Gastrocnemius medialis (tissue), 4 donors: Measurements from ENCODE around the gene TULP3. TPM values are rescaled to one million over a fixed set of nuclear protein-coding genes. Genes with fewer than 3 reads are reported as not detected.

Source experiments
- ATAC-seq, 2 donors: fragments of 150-250 bp; one replicate each; pipeline ENCODE4 v1.9.1; 2016
- DNase-seq, 2 donors: peaks; one replicate each; pipeline ENCODE4 v3.0.0-alpha.2; 2019
- H3K27ac ChIP-seq, 4 donors: fragments of 200-600 bp; sonication (generic); 1 replicate in 1 of 4; 2 replicates in 3 of 4; pipeline ENCODE4 v1.5.1; 2016 to 2018; ENCODE audit warnings: mild to moderate bottlenecking in 2 of 4, moderate library complexity in 1 of 4
- H3K27me3 ChIP-seq, 3 donors: fragments of 200-600 bp; sonication (generic) in 2 of 3; 1 replicate in 1 of 3; 2 replicates in 2 of 3; pipeline versions ENCODE4 v1.5.1 to v1.6.0; 2016 to 2019; ENCODE audit warnings: mild to moderate bottlenecking in 1 of 3, moderate library complexity in 1 of 3
- H3K36me3 ChIP-seq, 2 donors: fragments of 200-600 bp; sonication (generic) in 1 of 2; one replicate each; pipeline ENCODE4 v1.5.1; 2017 to 2018
- H3K4me1 ChIP-seq, 2 donors: fragments of 200-600 bp; sonication (generic) in 1 of 2; one replicate each; pipeline ENCODE4 v1.5.1; 2016 to 2017; ENCODE audit warnings: mild to moderate bottlenecking in 2 of 2
- H3K4me3 ChIP-seq, 4 donors: fragments of 200-600 bp; sonication (generic) in 3 of 4; 1 replicate in 1 of 4; 2 replicates in 3 of 4; pipeline ENCODE4 v1.5.1; 2016 to 2019; ENCODE audit warnings: mild to moderate bottlenecking in 2 of 4
- H3K9me3 ChIP-seq, 3 donors: fragments of 200-600 bp; sonication (generic) in 2 of 3; 1 replicate in 1 of 3; 2 replicates in 2 of 3; pipeline ENCODE4 v1.5.1; 2016 to 2019
- CTCF ChIP-seq, 5 experiments: fragments of 450-650 bp in 3 of 5; fragments of 200-600 bp in 2 of 5; sonication (generic) in 2 of 5; IDR thresholded peaks in 4 of 5; conservative IDR thresholded peaks in 1 of 5; 1 replicate in 4 of 5; 2 replicates in 1 of 5; pipeline ENCODE4 v1.5.1; 2016 to 2019; ENCODE audit warnings: antibody characterized with exemption in 5 of 5, mild to moderate bottlenecking in 3 of 5, moderate library complexity in 3 of 5
- POLR2A ChIP-seq, 2 donors: fragments of 450-650 bp; IDR thresholded peaks; one replicate each; pipeline ENCODE4 v1.6.1; 2017; ENCODE audit warnings: antibody characterized with exemption in 2 of 2, mild to moderate bottlenecking in 2 of 2, moderate library complexity in 2 of 2
- in situ Hi-C, 4 donors: fragments of 200-750 bp; cut with MboI; loops; one replicate each; pipeline versions ENCODE4 v1.15.0 to v1.8.0; 2017; ENCODE audit warnings: low sequenced_read_pairs in 4 of 4
- intact Hi-C: fragments of 100-400 bp; cut with DNase I; formaldehyde crosslinking; loops from one replicate; pipeline ENCODE4 v1.15.1; 2023; ENCODE audit warnings: low total_unique reads
- total RNA-seq, 4 donors: library from RNA; depleted of rRNA; stranded (reverse); fragments of >200 nt; gene quantifications; one replicate each; pipeline versions ENCODE4 v1.1.0 to v1.2.3, GENCODE V29; 2016

TULP3 gene
- total RNA-seq, 4 donors from 2014 or later, result 2.8 to 15.8 (median 11.2) TPM

- Histone ChIP-seq H3K9me3 (no peaks in the 10 kb centered on the region), H3K27me3 (no peaks in the 10 kb centered on the region), H3K27ac (no peak overlapping the region), H3K36me3 (peaks cover 0 to 32% of the 10 kb centered on the region in 2 donors), H3K4me3 (no peak overlapping the region), H3K4me1 (no peaks in the 10 kb centered on the region)
- ATAC-seq (no peak), DNase-seq (no peak)
- intact Hi-C loops, result no loop called here
- no peak for TF ChIP-seq CTCF (IDR thresholded peaks at IDR 0.05 in 4 of 5, conservative IDR thresholded peaks at IDR 0.05 in 1 of 5)
- TF ChIP-seq POLR2A (IDR thresholded peaks at IDR 0.05), result no peak
- in situ Hi-C loops, result loop anchor here in 3 of 4 donors (10.0 kb wide), 1 partner anchor 57 kb away; no protein-coding TSS in a partner anchor
These were observed 50.8 kb downstream of the TULP3 start for GRCh38 chr12:2941524-2941923.

GRCh38 chr12:2944401-2945047 lies 53.8 kb downstream of the TULP3 start:
- peaks cover 0 to 11% of the 10 kb centered on the region in 2 donors for H3K36me3 ChIP-seq
- H3K4me3 ChIP-seq, result no peak overlapping the region
- intact Hi-C loops, result loop anchor here (1.0 kb wide), 2 partner anchors 59 to 91 kb away; no protein-coding TSS in a partner anchor
- H3K4me1 ChIP-seq, result no peaks in the 10 kb centered on the region
- H3K27me3 ChIP-seq, result no peaks in the 10 kb centered on the region
- no peaks in the 10 kb centered on the region for H3K9me3 ChIP-seq
- ATAC-seq (peak; percentile 74 to 87), DNase-seq (peak in 1 of 2 donors; percentile 69)
- in situ Hi-C loops, result loop anchor here in 3 of 4 donors (5.0 to 10.0 kb wide), 2 partner anchors 60 to 93 kb away; no protein-coding TSS in a partner anchor
- TF ChIP-seq CTCF (IDR thresholded peaks at IDR 0.05 in 4 of 5, conservative IDR thresholded peaks at IDR 0.05 in 1 of 5), result peak; percentile 77 to 89 (median 87)
- TF ChIP-seq POLR2A (IDR thresholded peaks at IDR 0.05), result no peak
- H3K27ac ChIP-seq, result peak overlapping the region; percentile 3 to 70 (median 34)

GRCh38 chr12:2949411-2949810 lies 58.7 kb downstream of the TULP3 start:
- in situ Hi-C loops (loop anchor here in 3 of 4 donors (5.0 to 10.0 kb wide), 2 partner anchors 65 to 88 kb away; no protein-coding TSS in a partner anchor), intact Hi-C loops (no loop called here)

GRCh38 chr12:2955888-2956287 lies 65.2 kb downstream of the TULP3 start:
- ATAC-seq (no peak), DNase-seq (no peak)
- intact Hi-C loops (loop anchor here (5.0 kb wide), 1 partner anchor 64 kb away; the partner anchor contains the start of gene TULP3), in situ Hi-C loops (loop anchor here in 3 of 4 donors (5.0 to 10.0 kb wide), 3 partner anchors 76 to 81 kb away; no protein-coding TSS in a partner anchor)
- no peak overlapping the region for H3K27ac ChIP-seq
- peaks cover 0 to 5% of the 10 kb centered on the region in 2 donors for H3K36me3 ChIP-seq
- H3K27me3 ChIP-seq, result no peaks in the 10 kb centered on the region
- no peaks in the 10 kb centered on the region for H3K9me3 ChIP-seq
- H3K4me1 ChIP-seq, result peaks cover 8% of the 10 kb centered on the region in 2 donors
- TF ChIP-seq POLR2A (IDR thresholded peaks at IDR 0.05), result no peak
- TF ChIP-seq CTCF (IDR thresholded peaks at IDR 0.05 in 4 of 5, conservative IDR thresholded peaks at IDR 0.05 in 1 of 5), result no peak
- no peak overlapping the region for H3K4me3 ChIP-seq

More at GRCh38 chr12:2949411-2949810, 58.7 kb downstream of the TULP3 start:
- no peak overlapping the region for H3K4me3 ChIP-seq
- DNase-seq (no peak), ATAC-seq (no peak)
- TF ChIP-seq POLR2A (IDR thresholded peaks at IDR 0.05) (no peak), CTCF (IDR thresholded peaks at IDR 0.05 in 4 of 5, conservative IDR thresholded peaks at IDR 0.05 in 1 of 5) (no peak)
- H3K27ac ChIP-seq, result no peak overlapping the region
- no peaks in the 10 kb centered on the region for H3K27me3 ChIP-seq
- H3K36me3 ChIP-seq, result no peaks in the 10 kb centered on the region
- no peaks in the 10 kb centered on the region for H3K4me1 ChIP-seq
- H3K9me3 ChIP-seq, result no peaks in the 10 kb centered on the region
